Activated CD8-positive, alpha-beta memory T cell treated with anti-CD3 and anti-CD28 coated beads, Interleukin-2, amount 50 U/mL, for 1 hour (primary cell): ENCODE measurements around the gene UCHL1.
"Not testable (repeated sequence)": the region's sequence is repeated elsewhere in the genome, so short reads cannot be mapped to it uniquely, and the experiment has no call there.

ENCODE experiments used
- DNase-seq: peaks from one replicate; pipeline ENCODE4 v3.0.0-alpha.2; 2020; ENCODE audit errors: extremely low read depth

The UCHL1 gene

DNA sequence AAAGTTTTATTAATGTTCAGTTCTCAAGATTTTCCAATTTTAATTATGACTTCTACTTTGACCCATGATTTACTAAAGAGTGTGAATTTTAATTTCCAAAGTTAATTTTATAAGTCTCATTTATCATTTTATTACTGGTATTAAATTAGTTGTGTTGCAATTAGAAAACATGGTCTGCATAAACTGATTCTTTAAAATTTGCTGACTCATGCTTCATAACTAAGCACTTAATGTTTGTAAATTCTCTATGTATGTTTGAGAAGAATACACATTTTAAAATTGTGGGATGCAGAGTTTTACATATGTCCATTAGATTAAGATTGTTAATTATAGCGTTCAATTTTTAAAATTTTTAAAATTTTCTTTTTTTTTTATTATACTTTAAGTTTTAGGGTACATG lies 20.2 kb upstream of the UCHL1 start:
- no peak for DNase-seq

DNA sequence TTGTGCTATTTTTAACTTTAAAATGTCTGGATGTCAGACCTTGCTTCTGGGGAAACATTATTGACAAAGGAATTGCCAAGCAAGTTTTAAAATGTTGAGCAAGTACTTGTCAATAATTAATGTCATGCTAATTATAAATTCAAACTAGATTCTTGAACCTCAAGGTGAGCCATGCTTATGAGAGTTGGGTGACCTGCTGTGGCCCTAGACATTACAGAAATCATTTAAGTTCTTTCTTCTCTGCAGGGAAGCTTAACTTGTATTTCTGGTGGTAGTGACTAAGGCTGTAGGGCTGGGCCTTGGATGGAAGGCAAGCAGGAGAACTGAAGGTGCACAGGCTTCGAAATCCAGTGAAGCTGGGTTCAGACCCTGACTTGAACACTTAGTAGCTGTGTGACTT lies 14.8 kb upstream of the UCHL1 start:
- DNase-seq: no peak

DNA sequence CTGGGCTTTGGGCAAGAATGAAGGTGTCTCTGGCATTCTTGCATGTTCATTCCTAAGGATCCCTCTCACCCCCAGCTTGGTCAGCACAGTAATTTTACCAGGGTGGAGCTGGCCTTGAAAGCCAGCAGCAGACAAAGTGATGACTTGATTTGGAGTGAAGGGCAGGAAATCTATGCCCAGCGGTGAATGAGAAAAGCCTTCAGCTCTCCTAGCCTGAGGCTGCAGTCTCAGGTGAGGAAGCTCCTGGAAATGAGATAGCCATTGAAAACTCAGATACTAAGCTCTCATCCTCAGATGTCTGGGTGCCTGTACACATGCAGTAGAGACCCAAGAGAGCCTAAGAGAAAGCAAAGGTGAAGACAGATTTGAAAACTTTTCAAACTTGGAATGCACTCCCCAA lies 10.7 kb upstream of the UCHL1 start:
- DNase-seq: no peak

DNA sequence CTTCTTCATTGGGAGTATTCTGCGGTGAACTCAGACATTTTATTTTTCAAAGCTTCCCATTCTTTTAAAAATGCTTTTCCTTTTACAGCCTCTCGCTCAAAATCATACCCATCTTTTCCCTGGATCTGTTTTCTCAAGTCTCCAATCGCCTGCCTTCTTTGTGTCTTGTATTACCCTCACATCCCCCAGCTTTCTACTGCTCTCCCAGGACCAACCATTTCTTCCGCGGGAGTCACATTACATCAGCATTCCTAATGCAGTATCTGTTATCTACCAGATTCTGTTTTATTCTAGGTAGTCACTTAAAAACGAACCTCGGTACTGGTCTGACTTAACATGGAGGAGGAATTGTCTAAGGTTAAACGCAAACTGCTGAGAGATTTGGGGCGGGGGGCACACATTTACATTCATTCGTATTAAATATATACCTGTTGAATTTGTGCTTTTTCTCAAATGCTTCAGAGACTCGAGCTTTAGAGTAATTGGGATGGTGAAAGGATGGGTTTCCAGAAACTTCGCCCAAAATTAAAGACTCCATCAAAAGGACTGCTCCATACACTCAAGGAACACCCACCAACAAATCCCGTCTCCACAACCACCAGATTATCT lies 493 bp upstream of the UCHL1 start:
- no peak for DNase-seq

DNA sequence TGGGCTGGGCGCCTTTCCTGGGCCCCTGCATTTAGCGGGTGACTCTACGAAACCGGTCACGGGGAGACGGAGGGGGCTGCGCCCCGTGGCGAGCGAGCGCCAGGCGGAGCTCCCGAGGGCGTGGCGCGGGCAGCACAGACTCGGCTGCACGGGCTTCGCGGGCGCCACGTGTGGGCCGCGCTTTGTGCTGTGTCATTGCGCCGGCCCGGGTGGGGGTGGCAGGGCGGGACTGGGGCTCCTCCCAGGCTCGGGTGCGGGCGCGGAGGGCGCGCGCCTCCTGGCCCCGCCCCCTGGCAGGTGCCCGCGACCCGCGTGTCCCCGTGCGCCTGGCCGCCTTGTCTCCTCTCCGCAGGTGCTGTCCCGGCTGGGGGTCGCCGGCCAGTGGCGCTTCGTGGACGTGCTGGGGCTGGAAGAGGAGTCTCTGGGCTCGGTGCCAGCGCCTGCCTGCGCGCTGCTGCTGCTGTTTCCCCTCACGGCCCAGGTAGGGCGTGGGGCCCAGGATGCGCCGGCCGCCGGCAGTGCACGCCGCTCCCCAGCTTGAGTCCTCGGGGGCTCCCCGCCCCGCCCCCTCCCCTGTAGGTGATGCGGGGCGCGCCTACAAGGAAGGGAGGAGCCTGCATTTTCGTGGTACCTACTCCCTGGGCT lies 651 bp downstream of the UCHL1 start:
- DNase-seq: no peak

DNA sequence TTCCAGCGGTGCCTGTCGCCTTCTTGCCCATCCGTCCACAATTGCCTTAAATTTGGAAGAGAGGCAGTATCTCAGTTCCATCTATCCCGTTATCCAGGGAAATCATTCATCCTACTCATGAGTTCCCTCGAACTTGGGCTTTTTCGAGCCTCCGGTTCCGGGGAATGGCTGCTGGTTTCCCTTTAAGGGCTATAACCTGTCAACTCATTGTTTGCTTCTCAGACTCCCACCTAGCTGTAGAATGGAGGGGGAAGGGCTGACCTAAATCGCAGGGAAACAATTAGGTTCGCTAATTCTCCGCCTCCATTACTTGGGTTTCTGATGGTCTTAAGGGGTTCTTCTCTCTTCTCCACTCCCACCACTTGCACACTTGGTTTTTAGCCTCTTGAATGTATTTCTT lies 1.2 kb downstream of the UCHL1 start:
- DNase-seq: no peak

DNA sequence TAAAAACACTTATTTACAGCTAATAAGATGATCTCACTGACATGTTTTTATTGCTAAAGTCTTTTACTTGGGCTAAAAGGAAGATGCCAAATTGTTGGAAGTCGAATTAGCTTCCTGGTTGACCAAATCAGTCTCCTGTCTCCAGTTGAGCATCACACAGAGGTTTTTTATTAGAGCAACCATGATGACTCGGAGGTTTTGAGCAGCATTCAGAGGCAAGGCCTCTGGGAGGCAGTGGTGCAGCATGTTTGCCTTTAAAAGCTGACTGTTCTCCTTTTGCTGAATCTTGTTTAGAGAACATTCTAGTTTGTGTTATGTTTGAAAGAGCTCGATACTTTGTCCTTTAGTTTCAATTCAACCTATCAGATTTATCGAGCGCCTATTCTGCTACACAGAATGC lies 2.1 kb downstream of the UCHL1 start:
- DNase-seq: no peak

DNA sequence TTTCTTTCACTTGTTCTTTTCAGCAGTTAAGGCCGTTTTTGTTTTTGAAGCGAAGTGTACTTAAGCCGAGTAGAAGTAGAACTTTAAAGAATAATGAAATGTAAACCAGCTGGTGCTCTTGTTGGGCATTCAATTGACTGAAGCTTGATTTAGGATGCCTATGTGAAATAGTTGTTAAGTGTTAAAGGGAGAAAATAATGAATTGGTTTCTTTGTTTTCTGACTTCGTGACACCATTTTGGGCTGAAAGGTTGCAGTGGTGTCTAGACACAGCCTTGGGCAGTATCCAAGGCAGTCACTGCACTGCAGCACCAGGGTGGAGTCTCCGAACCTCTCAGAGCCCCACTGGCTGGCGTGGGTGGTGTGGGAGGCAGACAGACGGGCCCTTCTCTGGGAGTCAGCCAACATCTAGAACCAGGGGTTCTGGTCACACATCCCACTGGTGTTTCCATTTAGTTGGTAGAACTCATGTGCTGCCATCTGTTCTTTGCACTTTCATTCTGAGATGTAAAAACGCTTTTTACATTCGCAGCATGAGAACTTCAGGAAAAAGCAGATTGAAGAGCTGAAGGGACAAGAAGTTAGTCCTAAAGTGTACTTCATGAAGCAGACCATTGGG lies 3.5 kb downstream of the UCHL1 start:
- no peak for DNase-seq

DNA sequence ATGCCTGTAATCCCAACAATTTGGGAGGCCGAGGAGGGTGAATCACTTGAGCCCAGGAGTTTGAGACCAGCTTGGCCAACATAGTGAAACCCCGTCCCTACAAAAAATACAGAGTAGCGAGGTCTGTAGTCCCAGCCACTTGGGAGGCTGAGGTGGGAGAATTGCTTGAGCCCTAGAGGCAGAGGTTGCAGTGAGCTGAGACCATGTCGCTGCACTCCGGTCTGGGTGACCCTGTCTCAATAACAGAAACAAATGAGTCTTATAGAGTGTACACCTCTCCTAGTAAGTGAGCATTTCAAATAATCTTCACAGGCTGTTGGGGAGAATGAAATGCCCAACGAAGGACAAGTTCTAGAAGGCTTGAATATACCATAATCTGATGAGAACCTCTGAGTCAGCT lies 5.5 kb downstream of the UCHL1 start:
- no peak for DNase-seq

DNA sequence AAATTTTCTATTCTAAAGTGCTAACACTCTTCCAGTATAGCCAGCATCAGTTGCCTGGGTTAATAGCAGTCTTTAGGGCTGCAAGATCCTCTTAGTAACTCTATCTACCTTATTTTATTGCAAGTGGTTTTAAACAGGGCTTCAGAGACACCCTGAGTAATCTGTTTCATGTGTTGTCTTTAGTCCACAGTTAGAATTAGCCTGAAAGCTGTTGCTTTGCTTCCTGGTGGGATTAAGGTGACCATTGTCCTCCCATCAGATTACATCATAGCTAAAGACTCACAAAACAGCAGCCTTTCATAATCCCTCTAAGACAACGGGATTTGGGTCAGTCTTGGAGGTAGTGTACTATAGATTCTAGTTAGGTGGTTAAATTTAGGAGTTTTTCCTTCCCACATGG lies 7.5 kb downstream of the UCHL1 start:
- DNase-seq: no peak

DNA sequence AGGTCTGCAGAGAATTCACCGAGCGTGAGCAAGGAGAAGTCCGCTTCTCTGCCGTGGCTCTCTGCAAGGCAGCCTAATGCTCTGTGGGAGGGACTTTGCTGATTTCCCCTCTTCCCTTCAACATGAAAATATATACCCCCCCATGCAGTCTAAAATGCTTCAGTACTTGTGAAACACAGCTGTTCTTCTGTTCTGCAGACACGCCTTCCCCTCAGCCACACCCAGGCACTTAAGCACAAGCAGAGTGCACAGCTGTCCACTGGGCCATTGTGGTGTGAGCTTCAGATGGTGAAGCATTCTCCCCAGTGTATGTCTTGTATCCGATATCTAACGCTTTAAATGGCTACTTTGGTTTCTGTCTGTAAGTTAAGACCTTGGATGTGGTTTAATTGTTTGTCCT lies 11.3 kb downstream of the UCHL1 start:
- no peak for DNase-seq

DNA sequence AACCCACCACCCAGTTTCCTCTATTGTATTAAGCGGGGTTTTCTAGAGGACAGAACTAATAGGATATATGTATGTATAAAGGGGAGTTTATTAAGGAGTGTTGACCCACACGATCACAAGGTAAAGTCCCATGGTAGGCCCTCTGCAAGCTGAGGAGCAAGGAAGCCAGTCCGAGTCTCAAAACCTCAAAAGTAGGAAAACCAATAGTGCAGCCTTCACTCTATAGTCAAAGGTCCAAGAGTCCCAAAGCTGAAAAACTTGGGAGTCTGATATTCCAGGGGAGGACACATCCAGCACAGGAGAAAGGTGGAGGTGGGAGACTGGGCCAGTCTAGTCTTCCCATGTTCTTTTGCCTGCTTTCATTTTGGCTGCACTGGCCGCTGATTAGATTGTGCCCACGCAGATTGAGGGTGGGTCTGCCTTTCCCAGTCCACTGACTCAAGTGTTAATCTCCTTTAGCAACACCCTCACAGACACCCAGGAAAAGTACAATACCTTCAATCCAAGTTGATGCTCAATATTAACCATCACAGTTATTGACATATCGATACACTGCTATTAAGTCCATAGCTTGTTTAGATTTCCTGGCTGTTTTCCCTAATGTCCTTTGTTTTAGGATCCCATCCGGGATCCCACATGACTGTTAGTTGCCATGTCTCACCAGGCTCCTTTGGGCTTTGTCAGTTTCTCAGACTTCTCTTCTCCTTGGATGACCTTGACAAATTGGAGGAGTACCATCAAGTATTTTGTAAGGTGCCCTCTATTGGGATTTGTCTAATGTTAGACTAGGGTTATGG lies 12.2 kb downstream of the UCHL1 start:
- DNase-seq: no peak

DNA sequence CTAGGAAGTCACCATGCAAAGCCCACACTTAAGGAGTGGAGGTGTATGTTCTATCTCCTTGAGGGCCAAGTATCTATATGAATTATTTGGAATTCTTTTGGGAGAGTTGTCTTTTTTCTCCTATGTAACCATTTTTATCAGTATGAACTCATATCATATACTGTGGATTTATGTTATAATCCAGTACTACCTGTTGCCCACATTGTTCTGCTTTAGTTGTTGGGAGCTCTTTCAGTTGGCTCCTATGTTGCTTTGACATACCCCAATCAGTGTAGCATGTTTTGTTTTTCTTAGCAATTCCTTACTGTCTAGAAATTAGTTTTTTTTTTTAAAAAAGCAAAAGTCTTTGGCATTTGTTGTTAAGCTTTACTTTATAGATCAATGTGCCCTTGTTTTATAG lies 13.0 kb downstream of the UCHL1 start:
- no peak for DNase-seq

DNA sequence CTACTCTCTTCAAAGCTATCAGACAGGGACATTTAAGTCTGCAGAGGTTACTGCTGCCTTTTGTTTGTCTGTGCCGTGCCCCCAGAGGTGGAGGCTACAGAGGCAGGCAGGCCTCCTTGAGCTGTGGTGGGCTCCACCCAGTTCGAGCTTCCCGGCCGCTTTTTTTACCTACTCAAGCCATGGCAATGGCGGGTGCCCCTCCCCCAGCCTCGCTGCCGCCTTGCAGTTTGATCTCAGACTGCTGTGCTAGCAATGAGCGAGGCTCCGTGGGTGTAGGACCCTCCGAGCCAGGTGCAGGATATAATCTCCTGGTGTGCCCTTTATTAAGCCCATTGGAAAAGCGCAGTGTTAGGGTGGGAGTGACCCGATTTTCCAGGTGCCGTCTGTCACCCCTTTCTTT lies 19.2 kb downstream of the UCHL1 start:
- not testable (repeated sequence) for DNase-seq

DNA sequence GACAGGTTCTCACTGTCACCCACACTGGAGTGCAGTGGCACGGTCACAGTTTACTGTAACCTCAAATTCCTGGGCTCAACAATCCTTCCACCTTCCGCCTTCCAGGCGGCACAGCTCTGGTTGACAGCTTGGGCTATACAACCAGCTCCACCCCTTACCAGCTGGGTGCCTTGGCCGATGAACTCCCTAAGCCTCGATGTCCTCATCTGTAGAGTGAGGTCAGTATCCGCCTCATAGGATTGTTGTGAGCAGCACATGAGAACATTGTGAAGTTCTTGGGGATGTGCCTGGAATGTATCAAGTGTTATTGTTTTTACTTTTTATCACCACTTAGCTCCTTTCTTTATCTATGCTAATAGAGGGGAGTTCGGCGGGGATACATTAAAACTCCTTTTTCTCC lies 23.3 kb downstream of the UCHL1 start:
- no peak for DNase-seq

DNA sequence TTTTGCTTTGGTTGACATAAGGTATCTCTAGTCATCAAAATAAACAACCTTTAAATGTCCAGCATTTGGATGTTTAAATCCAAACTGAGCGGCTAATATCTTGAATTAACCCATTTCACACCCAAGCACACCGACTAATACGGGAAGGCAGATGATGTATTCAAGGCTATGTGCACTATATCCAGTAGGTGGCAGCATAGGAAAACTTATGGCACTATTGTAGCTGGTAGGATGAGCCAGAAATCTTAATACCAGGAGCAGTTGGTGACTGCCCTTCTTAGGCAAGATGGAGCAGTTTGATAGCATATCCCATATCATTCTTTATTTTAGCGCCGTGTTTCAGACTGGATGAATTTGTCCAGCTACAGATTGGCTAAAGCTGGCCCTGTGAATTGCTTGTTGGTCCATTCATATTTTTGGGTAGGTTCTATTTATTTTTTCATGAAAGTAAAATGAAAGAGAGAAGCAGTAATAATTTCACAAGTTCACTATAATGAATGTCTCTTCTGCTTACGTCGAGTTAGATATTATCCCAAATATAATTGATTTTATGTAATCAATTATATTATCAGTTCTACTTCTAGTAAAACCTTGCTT lies 24.4 kb downstream of the UCHL1 start:
- peak; percentile 7 for DNase-seq

DNA sequence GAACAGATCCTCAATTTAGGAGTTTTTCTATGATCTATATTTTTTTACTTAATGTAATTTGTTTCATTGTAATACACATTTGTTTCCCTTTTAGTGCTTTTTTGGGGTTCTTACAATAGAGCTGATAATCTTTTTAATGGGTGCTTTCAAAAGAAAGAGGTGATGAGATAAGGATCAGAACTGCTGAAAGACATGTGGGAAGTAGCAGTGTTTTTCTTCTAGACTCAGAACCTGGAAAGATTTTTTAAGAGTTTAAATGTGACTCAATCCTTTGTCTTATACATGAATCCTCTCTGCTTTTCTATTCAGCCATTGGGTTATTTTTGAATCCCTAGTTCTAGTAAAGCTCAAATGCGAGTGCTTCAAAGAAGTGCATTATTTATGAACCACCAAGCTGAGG lies 25.6 kb downstream of the UCHL1 start:
- DNase-seq: no peak

DNA sequence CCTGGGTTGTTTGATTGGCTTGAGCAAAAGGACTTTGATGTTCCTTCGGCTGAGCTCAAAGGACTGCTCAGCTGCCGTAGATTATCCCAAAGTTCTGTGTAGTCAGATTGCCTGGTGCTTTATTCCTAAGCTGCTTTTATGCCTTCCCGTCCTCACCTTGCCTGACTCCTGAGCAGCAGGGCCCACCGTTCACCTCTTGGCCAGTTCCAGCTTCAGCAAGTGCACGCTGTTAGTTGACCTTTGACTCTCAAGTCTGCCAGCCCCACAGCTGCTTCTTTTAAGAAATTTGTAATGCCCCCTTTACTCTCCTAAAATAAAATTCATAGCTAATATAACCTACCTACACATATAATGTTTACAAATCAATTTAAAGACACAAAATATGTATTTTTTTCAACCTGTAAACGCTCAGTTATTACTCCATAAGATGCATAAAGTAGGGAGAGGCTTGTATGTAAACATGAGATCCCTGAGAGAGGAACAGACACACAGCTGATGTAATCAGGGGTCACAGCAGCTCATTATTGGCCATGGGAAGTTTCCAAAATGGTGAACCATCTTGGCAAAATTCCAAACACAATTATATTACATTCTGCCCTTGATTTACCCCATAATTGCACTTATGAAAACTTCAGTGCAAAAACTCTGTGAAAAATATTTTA lies 28.6 kb downstream of the UCHL1 start:
- no peak for DNase-seq

DNA sequence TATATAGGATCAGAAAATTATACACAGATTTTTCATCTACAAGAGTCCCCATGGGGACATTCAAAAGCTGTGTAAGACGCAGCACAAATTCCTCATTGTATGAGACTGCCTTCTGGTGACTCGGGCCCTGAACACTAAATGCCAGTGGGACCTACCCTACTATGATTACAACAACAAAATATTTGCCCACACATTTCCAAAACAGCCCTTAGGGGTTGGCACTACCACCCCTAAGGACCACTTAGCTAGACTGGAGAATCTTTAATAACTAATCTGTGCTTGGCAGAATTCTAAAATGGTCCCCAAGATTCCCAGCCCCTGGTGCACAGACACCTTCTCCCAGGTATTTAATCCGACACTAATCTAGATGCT lies 29.1 kb downstream of the UCHL1 start:
- DNase-seq: no peak

DNA sequence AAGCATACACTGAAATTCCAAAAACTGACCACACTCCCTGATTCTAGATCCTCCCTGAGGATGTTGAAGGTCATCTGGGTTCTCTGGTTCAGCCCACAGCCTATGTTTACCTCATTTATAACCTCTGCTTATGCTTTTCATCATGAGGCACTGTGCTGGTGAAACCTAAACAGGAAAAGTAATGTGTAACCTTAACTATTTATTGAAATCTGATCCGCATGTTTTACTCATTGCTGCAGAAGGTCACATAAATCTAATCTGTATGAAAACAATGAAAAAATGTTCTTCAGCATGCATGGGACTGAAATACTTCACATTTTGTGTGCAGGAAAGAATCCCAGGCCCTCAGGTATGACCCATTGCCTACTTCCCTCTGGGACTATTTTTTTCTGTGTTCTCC lies 30.3 kb downstream of the UCHL1 start:
- no peak for DNase-seq

DNA sequence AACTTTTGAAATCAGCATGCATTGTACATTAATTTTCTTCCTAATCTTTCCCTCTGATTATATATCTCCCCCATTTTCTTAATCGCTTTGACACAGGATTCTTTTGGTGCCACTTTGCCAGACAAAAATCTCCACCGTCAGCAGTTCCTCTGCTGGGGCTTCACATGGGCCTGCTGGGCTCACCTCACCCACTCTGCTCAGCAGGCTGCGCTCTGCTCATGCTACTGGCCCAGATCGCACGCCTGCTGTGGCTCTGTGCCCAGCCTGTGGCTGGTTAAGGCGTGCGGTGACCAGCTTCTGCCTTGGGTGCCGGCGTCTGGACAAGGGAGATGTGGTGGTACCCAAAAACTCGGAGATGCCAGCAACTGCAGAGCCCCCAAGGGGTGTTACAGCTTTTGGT lies 31.1 kb downstream of the UCHL1 start:
- no peak for DNase-seq

DNA sequence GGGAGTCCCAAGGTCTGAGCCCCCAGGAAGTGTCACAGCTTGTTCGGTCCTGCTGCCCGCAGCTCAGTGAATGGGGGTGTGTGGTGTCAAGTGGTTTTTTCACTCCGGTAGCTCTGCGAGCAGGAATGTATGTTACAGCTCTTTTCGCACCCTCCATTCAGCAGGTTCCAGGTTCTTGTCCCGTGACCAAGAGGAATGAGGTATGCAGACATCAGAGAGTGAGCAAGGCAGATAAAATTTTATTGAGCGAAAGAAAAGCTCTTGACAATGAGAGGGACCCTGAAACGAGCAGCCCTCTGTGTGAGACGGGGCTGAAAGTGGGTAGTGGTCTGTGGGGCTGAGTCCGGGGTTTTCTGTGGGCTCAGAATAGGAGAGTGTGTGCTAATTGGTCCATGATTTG lies 31.5 kb downstream of the UCHL1 start:
- DNase-seq: no peak
